Epithelial cell of esophagus (primary cell): Measurements from ENCODE around the gene PEX10.
"Not testable (repeated sequence)": the region's sequence is repeated elsewhere in the genome, so short reads cannot be mapped to it uniquely, and the experiment has no call there.

Experiments used
- DNase-seq: peaks from one replicate; pipeline ENCODE4 v3.0.0; 2010; ENCODE audit warnings: low read depth
- H3K4me3 ChIP-seq: 2 replicates; pipeline ENCODE4 v1.5.1; 2011; ENCODE audit warnings: mild to moderate bottlenecking, low read length, control low read depth
- TF ChIP-seq, protein P1 (sequence below): IDR thresholded peaks from 2 replicates; pipeline ENCODE4 v1.5.1; 2011; ENCODE audit warnings: low read depth, mild to moderate bottlenecking, low read length, control low read depth, inconsistent platforms; ENCODE audit not compliant: insufficient read depth; ENCODE audit errors: missing control alignments

The PEX10 gene

DNA sequence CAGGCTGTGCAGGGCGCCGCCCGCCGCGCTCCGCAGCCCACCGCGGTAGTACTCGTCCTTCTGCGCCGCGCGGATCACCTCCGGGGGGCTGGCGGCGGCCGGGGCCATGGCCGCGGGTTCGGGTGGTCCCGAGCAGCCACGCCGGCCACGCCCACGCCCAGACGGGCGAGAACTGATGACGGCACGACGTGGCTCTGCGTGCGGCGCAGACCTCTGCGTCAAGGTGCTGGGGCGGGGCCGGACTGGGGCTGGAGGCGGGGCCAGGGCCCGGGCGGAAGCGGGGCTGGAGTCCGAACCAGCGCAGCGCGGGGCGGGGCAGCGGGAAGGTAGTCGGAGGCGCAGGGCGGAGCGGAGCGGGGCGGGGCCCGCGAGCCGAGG lies at the start of gene PEX10:
TSS of gene PEX10 (minus strand) at position 170 of the 378 bp plus-strand sequence. CDS start at position 108, 62 bp downstream.
- DNase-seq, result peak; percentile 97
- peak within 1 kb of the TSS; percentile 81 for H3K4me3 ChIP-seq
- TF ChIP-seq, protein P1, sequence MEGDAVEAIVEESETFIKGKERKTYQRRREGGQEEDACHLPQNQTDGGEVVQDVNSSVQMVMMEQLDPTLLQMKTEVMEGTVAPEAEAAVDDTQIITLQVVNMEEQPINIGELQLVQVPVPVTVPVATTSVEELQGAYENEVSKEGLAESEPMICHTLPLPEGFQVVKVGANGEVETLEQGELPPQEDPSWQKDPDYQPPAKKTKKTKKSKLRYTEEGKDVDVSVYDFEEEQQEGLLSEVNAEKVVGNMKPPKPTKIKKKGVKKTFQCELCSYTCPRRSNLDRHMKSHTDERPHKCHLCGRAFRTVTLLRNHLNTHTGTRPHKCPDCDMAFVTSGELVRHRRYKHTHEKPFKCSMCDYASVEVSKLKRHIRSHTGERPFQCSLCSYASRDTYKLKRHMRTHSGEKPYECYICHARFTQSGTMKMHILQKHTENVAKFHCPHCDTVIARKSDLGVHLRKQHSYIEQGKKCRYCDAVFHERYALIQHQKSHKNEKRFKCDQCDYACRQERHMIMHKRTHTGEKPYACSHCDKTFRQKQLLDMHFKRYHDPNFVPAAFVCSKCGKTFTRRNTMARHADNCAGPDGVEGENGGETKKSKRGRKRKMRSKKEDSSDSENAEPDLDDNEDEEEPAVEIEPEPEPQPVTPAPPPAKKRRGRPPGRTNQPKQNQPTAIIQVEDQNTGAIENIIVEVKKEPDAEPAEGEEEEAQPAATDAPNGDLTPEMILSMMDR, result no peak

DNA sequence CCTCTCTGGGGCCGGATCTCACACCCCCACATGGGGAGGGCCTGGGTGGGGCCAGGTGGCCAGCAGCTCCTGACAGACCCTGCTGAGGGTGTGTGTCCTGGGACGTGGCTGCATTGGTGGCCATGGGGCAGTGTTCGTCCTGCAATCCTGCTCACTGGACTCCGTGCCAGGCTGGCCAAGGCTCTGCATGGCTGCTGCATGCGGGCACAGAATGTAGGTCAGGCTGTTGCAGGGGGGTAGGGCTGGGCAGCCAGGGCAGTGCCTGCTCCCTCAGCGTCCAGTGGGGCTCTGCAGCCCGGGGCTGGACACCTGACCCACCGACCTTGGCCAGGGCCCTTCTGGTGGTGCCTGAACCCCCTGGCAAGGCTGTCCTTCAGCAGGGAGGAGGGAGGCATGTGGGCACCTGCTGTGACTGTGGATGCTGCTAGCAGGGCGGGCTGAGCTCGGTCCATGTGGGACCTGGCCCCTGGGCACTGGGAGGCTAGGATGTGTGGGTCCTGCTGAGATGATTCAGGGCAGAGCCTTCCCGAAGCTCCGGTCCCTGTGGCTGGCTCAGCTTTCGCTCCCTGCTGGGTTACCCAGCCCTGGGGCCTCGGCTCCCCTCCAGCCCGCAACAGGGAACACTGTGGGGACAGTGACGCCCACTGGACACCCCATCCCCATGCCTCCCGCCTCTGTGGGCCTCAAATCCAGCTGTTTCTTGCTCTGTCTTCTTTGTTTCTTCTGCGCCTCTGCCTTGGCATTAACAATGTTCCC lies 48.8 kb upstream of the PEX10 start:
- TF ChIP-seq, protein P1, result no peak
- DNase-seq, result no peak

DNA sequence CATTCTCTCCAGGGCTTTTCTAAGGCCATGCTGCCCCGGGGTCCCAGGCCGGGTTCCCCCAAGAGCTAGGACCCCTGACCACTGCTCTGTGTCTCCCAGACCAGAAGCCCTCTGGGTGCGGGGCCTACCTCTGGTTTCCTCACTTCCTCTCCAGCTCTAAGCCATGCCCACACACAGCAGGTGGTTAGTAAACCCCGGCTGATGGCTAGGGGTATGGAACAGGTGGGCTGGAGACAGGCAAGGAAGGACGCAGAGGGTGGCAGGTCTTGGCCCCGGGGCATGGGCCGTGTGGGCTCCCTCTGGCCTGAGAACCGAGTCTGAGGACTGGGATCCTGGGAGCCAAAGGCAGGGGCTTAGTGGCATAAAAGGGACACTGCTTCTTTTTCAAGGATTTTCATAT lies 47.8 kb upstream of the PEX10 start:
- H3K4me3 ChIP-seq, result no peak overlapping the region
- no peak for DNase-seq
- TF ChIP-seq, protein P1, result no peak

More for the DNA sequence above, 48.8 kb upstream of the PEX10 start:
- H3K4me3 ChIP-seq, result no peak overlapping the region

DNA sequence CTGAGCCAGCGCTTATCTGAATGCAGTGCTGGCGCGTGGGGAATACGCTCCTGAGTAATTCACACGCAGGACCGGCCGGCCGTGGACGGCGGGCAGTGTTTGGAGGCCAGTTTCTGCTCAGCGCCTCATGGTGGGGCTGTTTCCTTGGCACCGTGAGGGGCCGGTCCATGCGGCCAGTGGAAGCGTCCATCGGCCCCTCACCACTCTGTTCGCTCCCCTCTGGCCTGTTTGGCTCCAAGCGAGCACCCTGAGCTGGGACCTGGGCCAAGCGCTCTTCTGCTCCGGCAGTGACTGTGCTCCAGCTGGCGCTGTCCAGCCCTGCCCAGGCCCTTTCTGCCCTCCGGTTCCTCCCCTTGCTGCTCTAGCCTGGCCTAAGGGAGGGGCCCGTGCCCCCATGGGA lies 47.4 kb upstream of the PEX10 start:
- TF ChIP-seq, protein P1, result no peak
- no peak for DNase-seq
- no peak overlapping the region for H3K4me3 ChIP-seq

DNA sequence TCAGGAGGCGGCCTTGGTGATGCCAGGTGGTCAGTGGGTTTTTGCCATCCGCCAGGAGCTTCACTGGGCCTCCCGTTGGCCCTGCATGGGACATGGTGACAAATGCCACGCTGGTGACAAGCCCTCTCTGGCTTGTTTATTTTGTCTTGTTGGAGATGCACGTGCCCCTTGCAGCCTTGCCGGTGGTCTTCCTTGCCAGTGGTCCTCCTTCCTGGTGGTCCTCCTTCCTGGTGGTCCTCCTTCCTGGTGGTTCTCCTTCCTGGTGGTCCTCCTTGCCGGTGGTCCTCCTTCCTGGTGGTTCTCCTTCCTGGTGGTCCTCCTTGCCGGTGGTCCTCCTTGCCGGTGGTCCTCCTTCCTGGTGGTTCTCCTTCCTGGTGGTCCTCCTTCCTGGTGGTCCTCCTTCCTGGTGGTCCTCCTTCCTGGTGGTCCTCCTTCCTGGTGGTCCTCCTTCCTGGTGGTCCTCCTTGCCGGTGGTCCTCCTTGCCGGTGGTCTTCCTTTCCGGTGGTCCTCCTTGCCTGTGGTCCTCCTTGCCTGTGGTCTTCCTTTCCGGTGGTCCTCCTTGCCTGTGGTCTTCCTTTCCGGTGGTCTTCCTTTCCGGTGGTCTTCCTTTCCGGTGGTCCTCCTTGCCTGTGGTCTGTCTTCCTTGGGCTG lies 46.9 kb upstream of the PEX10 start:
- not testable (repeated sequence) for DNase-seq, H3K4me3 ChIP-seq

DNA sequence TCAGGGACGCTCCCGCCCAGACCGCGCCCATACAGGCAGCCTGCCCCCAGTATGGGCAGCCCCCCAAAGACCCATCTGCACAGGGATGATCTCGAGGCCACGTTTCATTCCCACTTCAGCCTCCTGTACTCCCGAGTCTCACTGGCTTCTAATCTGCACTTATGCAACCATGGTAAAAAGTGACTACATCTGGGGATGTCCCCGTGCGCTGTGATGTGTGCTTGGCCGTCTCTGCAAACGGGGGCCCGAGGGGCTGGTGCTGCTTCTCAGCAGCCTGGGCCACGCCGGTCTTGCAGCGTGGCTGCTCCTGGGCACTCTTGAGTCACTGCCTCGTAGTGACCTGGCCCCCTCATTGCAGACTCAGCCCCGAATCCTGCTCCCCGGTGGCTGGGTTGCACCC lies 46.3 kb upstream of the PEX10 start:
- no peak overlapping the region for H3K4me3 ChIP-seq
- no peak for DNase-seq
- TF ChIP-seq, protein P1, result no peak

DNA sequence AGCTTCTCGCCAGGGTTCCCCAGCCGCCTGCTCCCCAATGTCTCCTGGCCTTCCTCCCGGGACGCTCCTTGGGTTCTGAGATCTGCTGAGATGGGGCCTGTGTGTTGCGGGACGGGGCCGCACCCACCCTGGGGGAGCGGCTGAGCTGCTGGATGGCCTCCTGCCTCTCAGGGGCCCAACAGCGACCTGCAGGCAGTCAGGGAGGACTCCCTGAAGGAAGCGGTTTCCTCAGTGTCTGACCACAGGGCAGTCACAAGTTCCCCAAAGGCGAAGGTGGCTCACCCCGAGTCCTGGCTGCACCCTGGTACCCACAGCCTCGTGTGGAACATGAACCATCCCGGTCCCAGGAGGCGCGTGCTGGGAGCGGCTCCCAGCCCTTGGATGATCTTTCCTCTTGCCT lies 45.1 kb upstream of the PEX10 start:
- TF ChIP-seq, protein P1, result no peak
- no peak overlapping the region for H3K4me3 ChIP-seq
- no peak for DNase-seq
